Activated T-helper 9 cell treated with anti-CD3 and anti-CD28 coated beads, Interleukin-2, amount 50 U/mL, for 16 hours (primary cell): ENCODE results near the gene TMTC3.
"Not testable (repeated sequence)": the region's sequence is repeated elsewhere in the genome, so short reads cannot be mapped to it uniquely, and the experiment has no call there.

ENCODE experiments used
- DNase-seq: peaks from one replicate; pipeline ENCODE4 v3.0.0-alpha.2; 2020; ENCODE audit warnings: low read depth

TMTC3 gene

DNA sequence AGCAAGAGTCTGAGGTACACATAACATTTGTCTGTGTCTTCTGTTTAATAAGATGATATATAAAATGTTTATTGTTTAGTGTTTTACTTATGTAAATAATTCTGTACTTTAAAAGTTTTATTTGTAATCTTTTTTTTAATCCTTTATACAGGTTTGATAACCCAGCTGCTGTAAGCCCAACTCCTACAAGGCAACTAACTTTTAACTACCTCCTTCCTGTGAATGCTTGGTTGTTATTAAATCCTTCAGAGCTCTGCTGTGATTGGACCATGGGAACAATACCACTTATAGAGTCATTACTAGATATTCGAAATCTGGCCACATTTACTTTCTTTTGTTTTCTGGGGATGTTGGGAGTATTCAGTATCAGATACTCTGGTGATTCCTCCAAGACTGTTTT, 24.1 kb downstream of the TMTC3 start:
- DNase-seq, result no peak

DNA sequence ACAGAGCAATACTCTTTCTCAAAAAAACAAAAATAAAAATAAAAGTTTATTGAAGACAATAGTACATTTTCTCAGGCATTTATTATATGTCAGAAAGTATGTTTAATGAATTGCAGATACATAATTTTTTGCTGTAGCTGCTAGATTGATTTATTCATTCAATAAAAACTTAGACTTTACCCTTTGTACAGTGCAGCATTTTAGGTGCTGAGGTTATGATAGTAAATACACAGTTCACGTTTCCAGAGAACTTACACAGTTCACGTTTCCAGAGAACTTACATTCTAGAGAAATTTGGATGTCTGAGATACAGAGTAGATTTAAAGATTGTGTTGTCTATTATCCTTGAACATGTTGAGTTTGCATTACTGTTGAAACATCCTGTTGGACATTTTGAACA, 25.3 kb downstream of the TMTC3 start:
- no peak for DNase-seq

DNA sequence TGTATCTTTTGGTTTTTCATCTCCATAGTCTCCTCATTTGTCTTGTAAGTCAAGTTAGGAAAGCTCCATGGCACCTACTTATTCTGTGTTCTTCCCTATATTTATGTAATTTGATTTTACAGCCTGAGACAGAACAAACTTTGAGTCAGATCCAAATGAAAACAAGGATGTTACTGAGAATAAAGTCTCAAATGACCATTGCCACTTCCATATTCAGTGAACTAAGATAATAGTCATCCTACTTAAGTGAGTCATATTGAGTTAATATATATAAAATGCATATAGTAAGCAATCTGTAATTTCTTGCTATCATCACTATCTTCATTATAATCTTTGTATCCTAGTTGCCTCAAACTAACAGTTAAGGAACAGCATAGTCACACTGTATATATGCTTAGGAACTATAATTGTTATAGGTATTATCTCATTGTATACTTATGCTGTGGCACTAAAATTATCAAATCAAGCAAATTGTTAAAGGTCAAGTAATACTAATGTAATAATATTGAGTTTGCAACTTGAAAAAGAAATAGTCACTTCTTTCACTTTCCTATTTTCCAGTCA, 30.8 kb downstream of the TMTC3 start:
- DNase-seq, result no peak

DNA sequence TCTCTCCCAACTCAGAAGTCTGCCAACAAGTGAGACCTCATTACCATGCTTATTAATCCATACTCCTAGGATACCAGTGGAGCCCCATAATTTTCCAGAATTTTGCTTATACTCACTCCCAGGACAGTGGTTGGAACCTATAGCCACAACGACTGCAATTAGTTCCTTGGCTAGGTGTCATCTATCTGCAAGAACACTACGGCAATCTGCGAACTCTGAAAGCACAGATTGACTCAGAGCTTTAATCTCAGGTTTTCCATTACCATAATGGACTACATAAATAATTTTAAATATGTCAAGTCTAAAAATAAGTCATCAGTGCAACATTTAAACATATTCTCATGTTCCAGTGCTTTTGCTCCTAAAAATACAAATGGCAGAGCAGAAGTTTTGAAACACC, 33.4 kb downstream of the TMTC3 start:
- DNase-seq, result no peak

DNA sequence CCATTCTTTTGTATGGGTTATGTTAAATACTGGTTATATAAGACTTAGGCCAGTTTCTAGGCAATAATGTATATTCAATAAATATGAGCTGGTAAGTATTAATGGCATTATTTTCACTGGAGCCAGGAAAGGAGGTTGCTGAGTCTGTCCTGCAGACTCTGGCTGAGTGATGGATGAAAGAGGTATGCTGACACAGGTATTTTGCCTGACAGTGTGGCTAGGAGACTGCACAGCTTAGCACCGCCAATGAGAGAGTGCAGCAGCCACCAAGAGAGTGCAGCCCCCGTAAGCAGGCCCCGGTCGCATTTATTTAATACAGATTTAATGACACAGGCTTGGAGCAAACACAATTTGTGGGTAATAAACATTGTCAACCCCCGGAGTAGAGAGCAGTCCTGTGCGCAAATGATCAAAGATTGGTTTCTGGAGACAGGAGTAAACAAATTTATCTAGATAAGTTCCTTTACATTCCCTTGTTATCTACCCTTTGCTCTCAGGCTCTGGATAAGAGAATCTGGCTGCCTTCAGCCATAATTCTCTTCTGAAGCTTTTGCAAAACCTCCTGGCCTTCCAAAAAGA, 37.4 kb downstream of the TMTC3 start:
- no peak for DNase-seq

DNA sequence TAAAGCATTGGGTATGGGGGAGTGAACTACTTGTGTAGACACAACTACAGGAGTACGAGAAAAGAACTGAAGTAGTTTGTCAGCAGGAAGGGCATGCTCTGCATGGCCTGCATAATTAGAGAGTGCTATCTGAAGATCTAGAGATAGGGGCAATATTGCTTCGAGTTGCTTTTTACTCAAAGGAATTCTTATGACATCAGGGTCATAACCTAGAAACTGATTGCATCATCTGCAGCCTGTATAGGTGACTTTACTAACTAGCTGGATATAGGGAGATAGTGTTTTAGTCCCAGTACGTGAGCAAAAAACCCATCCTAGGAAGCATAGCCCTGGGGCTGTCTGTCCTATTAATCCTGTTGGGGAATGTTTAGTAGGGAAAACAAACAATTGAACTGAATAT, 39.8 kb downstream of the TMTC3 start:
- no peak for DNase-seq

DNA sequence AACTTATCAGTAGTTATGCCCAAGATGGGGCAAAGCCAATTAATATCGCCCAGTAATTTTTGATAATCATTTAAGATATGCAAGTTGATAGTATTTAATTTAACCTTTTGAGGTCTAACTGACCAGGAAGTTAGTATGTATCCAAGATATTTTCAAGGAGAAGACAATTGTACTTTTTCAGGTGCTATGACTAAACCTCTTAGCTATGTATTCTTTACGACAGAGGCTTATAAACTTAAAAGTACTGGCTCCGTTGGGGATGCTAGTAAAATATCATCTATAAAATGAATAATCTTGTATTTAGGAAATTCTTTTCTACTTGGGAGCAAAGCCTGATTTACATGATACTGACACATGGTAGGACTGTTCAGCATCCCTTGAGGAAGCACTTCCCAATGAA, 40.3 kb downstream of the TMTC3 start:
- no peak for DNase-seq

DNA sequence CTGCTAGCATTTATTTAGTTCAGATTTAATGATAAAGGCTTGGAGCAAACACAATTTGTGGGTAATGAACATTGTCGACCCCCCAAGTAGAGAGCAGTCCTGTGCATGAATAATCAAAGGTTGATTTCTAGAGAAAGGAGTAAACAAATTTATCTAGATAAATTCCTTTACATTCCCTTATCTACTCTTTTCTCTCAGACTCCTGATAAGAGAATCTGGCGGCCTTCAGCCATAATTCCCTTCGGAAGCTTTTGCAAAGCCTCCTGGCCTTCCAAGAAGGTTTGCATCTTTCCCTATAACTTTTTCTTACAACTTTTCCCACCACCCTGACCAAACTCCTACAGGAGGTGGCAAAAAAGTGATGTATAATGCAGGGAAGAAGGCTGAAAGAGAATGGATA, 42.1 kb downstream of the TMTC3 start:
- DNase-seq, result no peak

DNA sequence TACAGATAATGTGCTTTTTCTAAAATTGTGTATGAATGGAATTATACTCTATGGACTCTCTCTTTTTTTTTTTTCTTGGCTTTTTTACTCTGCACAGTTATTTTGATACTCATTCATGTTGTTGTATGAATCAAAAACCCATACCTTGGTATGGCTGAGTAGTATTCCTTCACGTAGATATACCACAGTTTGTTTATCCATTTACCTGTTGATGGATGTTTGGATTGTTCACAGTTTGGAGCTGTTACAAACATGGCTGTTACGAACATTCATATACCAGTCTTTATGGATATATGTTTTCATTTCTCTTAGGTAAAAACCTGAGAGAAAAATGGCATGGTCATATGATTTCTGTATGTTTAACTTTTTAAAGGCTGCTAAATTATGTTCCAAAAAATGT, 43.2 kb downstream of the TMTC3 start:
- no peak for DNase-seq

DNA sequence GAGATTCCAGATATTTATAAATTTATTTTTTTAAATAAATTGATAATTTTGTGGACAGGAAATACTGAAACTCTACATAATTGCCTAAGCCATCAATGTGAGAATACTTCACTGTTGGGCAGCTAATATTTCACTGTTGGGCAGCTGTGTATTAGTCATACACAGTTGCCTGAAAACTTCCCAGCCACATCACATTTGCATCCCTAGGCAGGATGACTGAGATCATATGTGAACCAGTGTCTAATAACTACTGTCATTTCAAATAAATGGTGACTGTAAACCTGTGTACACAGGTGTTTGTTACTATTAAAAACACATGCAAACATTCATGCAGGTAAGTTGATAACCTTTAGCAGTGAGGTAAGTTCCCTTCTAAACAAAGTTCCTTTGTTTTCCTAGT, 43.9 kb downstream of the TMTC3 start:
- DNase-seq, result no peak

DNA sequence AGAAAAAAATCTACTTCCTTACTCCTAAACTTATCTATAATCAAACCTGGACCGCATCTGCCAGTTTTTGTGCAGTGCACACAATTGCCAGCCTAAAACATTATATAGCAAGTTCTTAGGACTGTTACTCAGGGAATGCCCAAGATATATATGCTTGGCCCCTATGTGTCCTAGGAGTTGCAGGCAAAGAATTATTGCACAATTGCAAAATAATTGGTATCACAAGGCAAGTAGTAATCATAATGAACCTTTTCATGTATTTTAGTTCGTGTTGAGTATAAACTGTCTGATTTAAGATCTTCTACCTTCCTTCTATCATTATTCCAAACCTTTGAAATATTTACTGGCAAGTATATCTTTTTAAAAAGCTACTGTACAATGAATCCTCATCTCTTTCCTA, 45.5 kb downstream of the TMTC3 start:
- DNase-seq, result no peak

DNA sequence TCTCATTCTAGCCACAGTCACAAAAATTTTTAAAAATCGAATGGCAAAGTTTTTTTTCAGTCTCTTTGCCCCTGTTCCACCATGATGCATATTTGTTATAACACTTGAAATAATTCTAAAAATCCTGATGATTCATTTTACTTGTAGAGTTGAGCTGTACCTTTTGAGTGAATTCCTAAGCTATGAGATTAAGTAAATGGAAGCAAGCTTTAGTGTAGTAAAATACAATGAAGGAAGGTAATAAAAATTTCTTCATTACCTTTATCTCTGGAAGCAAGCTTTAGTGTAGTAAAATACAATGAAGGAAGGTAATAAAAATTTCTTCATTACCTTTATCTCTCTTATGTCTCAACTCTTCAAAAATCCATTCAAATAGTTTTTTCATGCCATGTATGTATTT, 46.1 kb downstream of the TMTC3 start:
- DNase-seq, result no peak

DNA sequence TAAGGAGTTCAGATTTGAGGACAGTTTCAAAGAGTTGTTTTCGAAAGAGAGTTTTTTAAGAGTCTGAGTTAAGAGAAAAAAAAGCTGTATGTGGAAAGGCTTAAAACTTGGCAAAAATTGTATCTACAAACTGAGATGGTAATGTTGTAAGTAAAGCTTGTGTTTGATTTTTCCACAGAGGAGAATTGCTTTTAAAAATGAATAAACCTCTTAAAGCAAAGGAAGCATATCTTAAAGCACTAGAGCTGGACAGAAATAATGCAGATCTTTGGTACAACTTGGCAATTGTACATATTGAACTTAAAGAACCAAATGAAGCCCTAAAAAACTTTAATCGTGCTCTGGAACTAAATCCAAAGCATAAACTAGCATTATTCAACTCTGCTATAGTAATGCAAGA, 50.3 kb downstream of the TMTC3 start:
- DNase-seq, result no peak

DNA sequence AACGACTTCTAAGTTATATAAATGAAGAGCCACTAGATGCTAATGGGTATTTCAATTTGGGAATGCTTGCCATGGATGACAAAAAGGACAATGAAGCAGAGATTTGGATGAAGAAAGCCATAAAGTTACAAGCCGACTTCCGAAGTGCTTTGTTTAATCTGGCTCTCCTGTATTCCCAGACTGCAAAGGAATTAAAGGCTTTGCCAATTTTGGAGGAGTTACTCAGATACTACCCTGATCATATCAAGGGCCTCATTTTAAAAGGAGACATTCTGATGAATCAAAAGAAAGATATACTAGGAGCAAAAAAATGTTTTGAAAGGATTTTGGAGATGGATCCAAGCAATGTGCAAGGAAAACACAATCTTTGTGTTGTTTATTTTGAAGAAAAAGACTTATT, 52.8 kb downstream of the TMTC3 start:
- no peak for DNase-seq

DNA sequence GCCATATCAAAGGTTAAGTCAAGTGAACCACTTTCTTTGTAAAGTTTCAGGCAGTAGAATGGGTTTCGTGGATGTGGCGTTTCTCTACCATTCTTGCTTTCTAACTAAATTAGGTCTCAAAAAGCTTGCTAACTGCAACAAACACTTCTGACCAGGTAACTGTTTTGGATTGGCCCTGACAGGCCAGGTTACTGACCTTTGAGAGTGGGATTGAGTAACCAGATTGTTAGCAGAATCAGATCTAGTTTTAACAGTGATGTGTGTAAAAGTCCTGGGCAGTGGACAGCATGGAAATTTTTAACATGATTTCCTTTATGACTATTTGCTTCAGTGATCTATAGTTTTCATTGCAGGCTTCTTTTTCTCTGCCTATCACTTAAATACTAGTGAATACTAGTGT, 57.9 kb downstream of the TMTC3 start:
- DNase-seq, result no peak

DNA sequence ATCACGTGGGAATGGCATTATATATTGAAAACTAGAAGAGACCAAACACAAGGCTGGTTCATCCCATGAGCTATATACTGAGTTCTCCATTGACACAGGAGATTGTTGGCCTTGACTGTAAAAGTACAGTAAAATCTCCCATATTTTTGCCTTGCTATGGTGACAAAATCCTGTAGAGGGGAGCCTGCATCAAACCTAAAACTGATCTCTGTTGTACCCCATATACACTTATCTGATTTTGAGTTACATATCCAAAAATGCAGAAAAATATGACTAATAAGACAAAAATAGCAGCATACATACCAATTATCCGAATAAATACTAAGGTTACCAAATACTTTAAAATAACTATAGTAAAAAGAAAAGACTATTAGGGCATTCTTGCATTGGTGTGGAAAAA, 60.4 kb downstream of the TMTC3 start:
- DNase-seq, result no peak

DNA sequence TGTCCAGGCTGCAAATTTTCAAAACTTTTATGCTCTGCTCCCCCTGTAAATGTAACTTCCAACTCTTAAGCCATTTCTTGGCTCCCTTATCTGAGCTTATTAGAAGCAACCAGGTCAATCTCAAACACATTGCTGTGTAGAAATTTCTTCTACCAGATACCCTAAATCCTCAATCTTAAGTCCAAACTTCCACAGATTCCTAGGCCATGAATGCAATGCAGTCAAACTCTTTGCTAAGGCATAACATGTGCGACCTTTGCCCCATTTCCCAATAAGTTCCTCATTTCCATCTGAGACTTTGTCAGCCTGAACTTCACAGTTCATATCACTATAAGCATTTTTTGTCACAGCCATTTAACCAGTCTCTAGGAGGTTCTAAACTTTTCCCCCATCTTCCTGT, 64.5 kb downstream of the TMTC3 start:
- no peak for DNase-seq

DNA sequence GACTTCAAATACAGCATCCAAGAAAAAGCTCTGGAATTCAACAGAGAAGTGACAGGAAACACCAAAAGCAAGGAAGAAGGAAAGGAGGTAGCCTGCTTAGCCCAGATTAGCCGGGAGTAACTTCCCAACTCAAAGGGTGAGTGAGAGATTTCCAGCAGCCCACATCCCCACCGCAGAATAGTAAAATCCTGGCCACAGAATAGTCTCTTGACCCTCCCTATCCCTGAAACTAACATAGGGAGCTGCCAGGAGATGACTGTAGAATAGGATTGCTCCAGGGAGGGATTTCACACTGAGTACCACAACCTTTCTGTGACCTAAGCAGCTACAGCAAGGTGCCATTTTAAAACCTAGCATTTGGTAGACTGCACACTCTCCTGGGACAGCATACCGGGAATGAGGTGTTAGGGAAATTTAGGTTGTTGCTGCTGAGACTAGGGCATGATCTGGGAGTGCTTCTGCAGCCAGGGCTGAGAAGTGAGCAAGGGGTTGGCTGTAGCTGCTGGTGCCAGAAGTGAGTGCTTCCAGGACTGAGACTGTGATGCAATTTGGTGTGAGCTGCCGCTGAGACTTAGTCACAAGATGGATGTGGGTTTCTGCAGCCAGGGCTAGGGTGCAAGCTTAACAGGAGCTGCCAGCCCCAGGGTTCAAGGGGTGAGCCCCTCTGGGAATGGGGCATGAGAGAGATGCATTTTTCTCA, 66.0 kb downstream of the TMTC3 start:
- no peak for DNase-seq

DNA sequence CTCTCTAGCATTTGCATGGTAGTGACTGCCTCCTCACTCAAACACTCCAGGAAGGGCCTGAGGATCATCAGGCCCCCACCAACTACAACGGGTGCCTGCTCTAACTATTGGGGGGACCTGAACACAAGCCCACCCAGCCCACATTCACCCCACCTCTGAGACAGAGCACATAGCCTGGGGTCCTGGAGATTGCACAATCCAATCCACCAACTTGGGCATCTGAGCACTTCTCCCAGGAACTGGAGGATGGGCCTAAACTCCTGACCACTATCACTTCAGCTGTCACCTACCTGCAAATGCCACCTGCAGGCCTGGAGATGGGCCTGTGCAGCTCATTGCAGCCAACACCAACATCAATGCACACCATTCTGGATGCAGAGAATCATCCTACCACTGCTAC, 66.6 kb downstream of the TMTC3 start:
- DNase-seq, result no peak

DNA sequence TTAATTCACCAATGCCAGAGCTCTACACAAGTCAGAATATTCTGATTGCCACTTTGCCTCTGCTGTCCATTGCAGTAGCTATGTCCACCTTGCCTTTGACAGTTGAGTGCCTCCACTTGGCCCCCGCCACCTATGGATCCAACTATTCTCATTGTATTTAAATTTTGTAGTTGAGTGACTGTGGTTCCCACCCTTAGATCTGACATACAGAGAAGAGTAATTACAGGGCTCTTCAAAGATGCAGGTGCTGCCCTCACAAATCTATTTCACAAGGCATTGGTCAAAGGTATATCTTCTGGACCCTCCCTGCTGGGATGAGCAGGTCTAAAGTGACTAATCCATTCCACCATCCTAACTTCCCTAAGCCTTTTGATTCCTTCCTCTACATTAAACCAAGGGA, 68.2 kb downstream of the TMTC3 start:
- not testable (repeated sequence) for DNase-seq

DNA sequence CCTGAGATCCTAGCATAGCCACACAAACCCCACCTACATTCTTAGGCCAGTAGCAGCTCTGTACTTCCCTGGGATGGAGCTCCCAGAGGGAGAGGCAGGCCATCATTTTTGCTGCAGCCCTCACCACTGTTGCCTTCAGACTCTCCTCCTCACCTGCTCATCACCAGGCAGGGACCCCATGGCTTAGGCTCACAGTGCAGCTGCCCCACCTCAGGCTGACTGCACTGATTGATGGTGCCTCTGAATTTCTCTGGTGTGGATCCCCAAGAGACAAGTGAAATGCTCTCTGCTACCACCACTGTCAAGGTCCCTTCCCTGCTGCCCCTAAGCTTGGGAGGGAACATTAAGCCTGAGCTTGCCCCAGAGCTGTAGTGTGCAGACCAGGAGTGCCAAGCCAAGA, 76.2 kb downstream of the TMTC3 start:
- DNase-seq, result no peak

DNA sequence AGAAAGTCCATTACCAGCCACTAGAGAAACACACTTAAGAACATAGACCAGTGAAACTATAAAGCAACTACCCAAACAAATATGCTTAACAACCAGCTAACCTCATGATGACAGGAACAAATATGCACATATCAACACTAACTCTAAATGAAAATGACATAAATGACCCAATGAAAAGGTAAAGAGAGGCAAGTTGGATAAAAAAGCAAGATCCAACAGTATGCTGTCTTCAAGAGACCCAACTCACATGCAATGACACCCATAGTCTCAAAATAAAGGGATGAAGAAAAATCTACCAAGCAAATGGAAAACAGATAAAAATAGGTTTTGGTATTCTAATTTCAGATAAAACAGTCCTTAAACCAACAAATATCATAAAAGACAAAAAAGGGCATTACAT, 77.8 kb downstream of the TMTC3 start:
- no peak for DNase-seq

DNA sequence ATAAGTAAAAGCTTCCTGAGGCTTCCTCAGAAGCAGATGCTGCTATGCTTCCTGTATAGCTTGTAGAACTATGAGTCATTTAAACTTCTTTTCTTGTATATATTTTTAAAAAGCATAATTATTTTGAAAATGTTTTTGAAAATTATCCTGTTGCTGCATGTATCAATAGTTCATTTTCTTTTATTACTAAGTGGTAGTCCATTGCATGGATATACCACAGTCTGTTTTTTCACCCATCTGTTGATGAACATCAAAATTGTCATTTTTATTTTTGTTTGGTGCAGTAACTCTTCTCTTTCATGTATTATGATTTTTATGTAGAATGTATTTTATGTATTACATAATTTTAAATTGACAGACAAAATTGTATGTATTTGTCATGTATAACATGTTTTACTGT, 81.4 kb downstream of the TMTC3 start:
- DNase-seq, result no peak

DNA sequence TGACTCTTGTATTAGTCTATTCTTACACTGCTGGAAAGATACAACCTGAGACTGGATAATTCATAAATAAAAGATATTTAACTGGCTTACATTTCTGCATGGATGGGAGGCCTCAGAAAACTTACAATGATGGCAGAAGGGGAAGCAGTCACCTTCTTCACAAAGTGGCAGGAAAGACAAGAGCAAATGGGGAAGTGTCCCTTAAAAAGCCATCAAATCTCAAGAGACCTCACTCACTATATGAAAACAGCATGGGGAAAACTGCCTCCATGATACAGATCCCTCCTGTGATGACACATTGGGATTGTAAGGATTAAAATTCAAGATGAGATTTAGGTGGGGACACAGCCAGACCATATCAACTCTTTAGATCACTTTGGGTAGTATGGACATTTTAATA, 83.7 kb downstream of the TMTC3 start:
- no peak for DNase-seq
